Keratinocyte (primary cell): ENCODE data around the gene CSTB.

Source experiments
- CTCF ChIP-seq, 3 experiments: IDR thresholded peaks in 1 of 3; conservative IDR thresholded peaks in 1 of 3; optimal IDR thresholded peaks in 1 of 3; 2 replicates in 2 of 3; 3 replicates in 1 of 3; pipeline versions ENCODE3 to v1.5.1; 2011; ENCODE audit warnings: low read length in 3 of 3, mild to moderate bottlenecking in 3 of 3, moderate library complexity in 2 of 3, control low read depth in 1 of 3, inconsistent platforms in 1 of 3; ENCODE audit not compliant: insufficient read depth in 2 of 3; ENCODE audit errors: extremely low read depth in 1 of 3
- EZH2 ChIP-seq: IDR thresholded peaks from one replicate; pipeline ENCODE4 v1.6.1; 2012; ENCODE audit warnings: inconsistent platforms, mild to moderate bottlenecking, low read length, moderate library complexity

- TF ChIP-seq CTCF (optimal IDR thresholded peaks at IDR 0.05 in 1 of 3, IDR thresholded peaks at IDR 0.05 in 1 of 3, conservative IDR thresholded peaks at IDR 0.05 in 1 of 3; ENCODE audit: extremely low read depth in 1 of 3, insufficient read depth in 2 of 3, low read length in 3 of 3) (no peak), EZH2 (no peak)
Observed at GRCh38 chr21:43731476-43731875, 44.6 kb downstream of the CSTB start.
